Right lobe of liver (tissue), 6 donors: ENCODE data around the gene ADGRV1. TPM values are rescaled to one million over a fixed set of nuclear protein-coding genes. Genes with fewer than 3 reads are reported as not detected.
"Not testable (repeated sequence)": the region's sequence is repeated elsewhere in the genome, so short reads cannot be mapped to it uniquely, and the experiment has no call there.

Experiments used
- ATAC-seq, 4 donors: fragments of 200-7000 bp; cut with Tn5 transposase; one replicate each; pipeline ENCODE4 v1.9.1; 2020; ENCODE audit warnings: mild to moderate bottlenecking in 4 of 4, moderate library complexity in 4 of 4
- DNase-seq, 3 donors: peaks; one replicate each; pipeline ENCODE4 v3.0.0-alpha.2; 2020
- H3K27ac ChIP-seq, 3 donors: fragments of 200-600 bp; one replicate each; pipeline ENCODE4 v1.8.0; 2022
- H3K27me3 ChIP-seq, 2 donors: fragments of 200-600 bp; one replicate each; pipeline ENCODE4 v1.8.0; 2022
- H3K36me3 ChIP-seq, 4 donors: fragments of 200-600 bp; sonication (generic) in 1 of 4; one replicate each; pipeline versions ENCODE4 v1.5.1 to v1.8.0; 2017 to 2022; ENCODE audit warnings: control low read depth in 1 of 4
- H3K4me1 ChIP-seq, 4 donors: fragments of 200-600 bp; sonication (generic) in 1 of 4; one replicate each; pipeline versions ENCODE4 v1.5.1 to v1.8.0; 2017 to 2022; ENCODE audit warnings: control low read depth in 1 of 4
- H3K4me3 ChIP-seq, 3 donors: fragments of 200-600 bp; one replicate each; pipeline ENCODE4 v1.8.0; 2022
- H3K9me3 ChIP-seq, 4 donors: fragments of 200-600 bp; sonication (generic) in 1 of 4; one replicate each; pipeline versions ENCODE4 v1.5.1 to v1.8.0; 2017 to 2022; ENCODE audit warnings: control low read depth in 1 of 4
- CTCF ChIP-seq, 4 donors: fragments of 200-600 bp in 3 of 4; fragments of 450-650 bp in 1 of 4; IDR thresholded peaks; one replicate each; pipeline versions ENCODE4 v1.5.1 to v1.8.0; 2016 to 2022; ENCODE audit warnings: antibody characterized with exemption in 4 of 4, mild to moderate bottlenecking in 2 of 4
- POLR2A ChIP-seq: fragments of 450-650 bp; IDR thresholded peaks from one replicate; pipeline ENCODE4 v1.6.1; 2017; ENCODE audit warnings: antibody characterized with exemption, mild to moderate bottlenecking
- WGBS: methylation state at CpG from one replicate; pipeline ENCODE4 v1.1.6; 2018; ENCODE audit warnings: low coverage, low lambda C conversion rate; ENCODE audit not compliant: insufficient coverage; ENCODE audit errors: missing lambda C conversion rate; 5-methylcytosine and 5-hydroxymethylcytosine counted together
- intact Hi-C, 2 donors: fragments of 100-400 bp; cut with DNase I; formaldehyde crosslinking; loops; one replicate each; pipeline versions ENCODE4 v1.11.2 to v1.14.1; 2022
- total RNA-seq, 6 experiments: library from RNA; depleted of rRNA in 2 of 6; stranded (reverse); fragments of >200 nt in 2 of 6; fragmentation: NEBNext Ultra II Directional in 3 of 6; extraction: Animal tissue kit (Norgen Biotek cat#: 25700) in 3 of 6; gene quantifications; one replicate each; pipeline versions ENCODE4 v1.1.0 to v1.2.4, GENCODE V29; 2016 to 2023
- donor health status: DM: no; HTN: yes; CAD: no.
- donor health status: DM: no; HTN: no; CAD: no.
- donor health status: DM: no; HTN: no; CAD: no.
- donor health status: DM: no; HTN: yes; CAD: no.
- donor health status: DM: no; HTN: yes; CAD: no.

ADGRV1 gene
- total RNA-seq, 6 experiments from 2014 or later: 4.5 to 15.9 (median 7.4) TPM

- H3K4me3 ChIP-seq: no peak overlapping the region
- no peak for TF ChIP-seq POLR2A
- no peak for TF ChIP-seq CTCF (IDR thresholded peaks at IDR 0.05)
- ATAC-seq (peak in 1 of 4 donors; percentile 63), DNase-seq (no peak)
- H3K4me1 ChIP-seq: no peaks in the 10 kb centered on the region
- no peaks in the 10 kb centered on the region for H3K27me3 ChIP-seq
- WGBS: 50% methylated on average over 1 of the region's 1 CpG
- no peaks in the 10 kb centered on the region for H3K36me3 ChIP-seq
- intact Hi-C loops: no loop called here
- no peaks in the 10 kb centered on the region for H3K9me3 ChIP-seq
- no peak overlapping the region for H3K27ac ChIP-seq
These were observed 500.8 kb downstream of the ADGRV1 start for GRCh38 chr5:91059409-91059808.

DNA sequence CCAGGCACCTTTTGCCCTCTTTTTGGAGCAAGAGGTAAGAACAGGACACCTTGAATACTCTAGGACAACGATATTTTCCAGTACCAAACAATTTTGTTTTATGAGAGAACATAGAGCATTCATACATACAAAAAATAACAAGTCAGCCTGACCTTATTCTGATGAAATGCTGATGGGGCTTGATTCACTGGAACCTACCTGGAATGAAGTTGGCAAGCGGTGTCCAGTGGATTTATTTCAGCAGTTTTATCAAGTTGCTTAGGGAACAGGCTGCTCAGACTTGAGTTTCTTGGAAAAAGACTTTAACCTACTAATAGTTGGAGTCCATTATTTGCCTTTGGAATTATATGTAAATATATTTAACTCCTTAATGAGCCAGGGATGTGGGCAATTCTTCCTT lies 502.5 kb downstream of the ADGRV1 start:
- intact Hi-C loops: no loop called here
- 50% methylated on average over 1 of the region's 2 CpGs for WGBS
- TF ChIP-seq POLR2A: no peak
- no peak for TF ChIP-seq CTCF (IDR thresholded peaks at IDR 0.05)
- no peak overlapping the region for H3K4me3 ChIP-seq
- H3K4me1 ChIP-seq: no peaks in the 10 kb centered on the region
- H3K27me3 ChIP-seq: no peaks in the 10 kb centered on the region
- ATAC-seq: peak in 3 of 4 donors; percentile 28 to 38 (median 30)
- no peaks in the 10 kb centered on the region for H3K9me3 ChIP-seq
- H3K36me3 ChIP-seq: no peaks in the 10 kb centered on the region
- no peak for DNase-seq
- no peak overlapping the region for H3K27ac ChIP-seq

- DNase-seq (no peak), ATAC-seq (no peak)
- 61% methylated on average over 2 of the region's 2 CpGs for WGBS
- no peaks in the 10 kb centered on the region for H3K36me3 ChIP-seq
- no peak for TF ChIP-seq CTCF (IDR thresholded peaks at IDR 0.05)
- H3K4me1 ChIP-seq: no peaks in the 10 kb centered on the region
- no peaks in the 10 kb centered on the region for H3K27me3 ChIP-seq
- intact Hi-C loops: no loop called here
- no peak overlapping the region for H3K27ac ChIP-seq
- no peak overlapping the region for H3K4me3 ChIP-seq
- H3K9me3 ChIP-seq: no peaks in the 10 kb centered on the region
These were observed 503.5 kb downstream of the ADGRV1 start for GRCh38 chr5:91061946-91062562.

DNA sequence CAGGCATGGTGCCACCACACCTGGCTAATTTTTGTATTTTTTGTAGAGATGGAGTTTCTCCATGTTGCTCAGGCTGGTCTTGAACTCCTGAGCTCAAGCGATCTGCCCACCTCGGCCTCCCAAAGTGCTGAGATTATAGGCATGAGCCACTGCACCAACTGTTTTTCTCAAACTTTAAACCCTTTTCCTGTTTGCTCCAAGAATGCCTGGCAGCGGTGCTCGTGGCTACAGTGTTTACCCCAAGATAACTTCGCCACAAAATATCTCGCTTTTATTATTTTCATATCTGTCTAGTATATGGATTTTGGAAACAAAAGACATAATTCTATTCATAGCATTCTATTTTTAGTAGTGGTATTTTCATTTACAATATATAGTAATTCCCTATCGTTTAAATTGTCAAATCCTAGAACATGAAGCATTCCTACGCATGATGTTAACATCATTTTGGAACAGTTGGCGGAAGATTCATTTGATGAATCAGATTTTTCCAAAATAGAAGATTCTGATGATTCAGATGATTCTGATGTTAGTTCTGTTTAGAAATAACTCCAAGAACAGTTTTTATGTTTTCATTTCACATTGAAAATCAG lies 504.6 kb downstream of the ADGRV1 start:
- H3K4me3 ChIP-seq, ATAC-seq, H3K9me3 ChIP-seq, H3K4me1 ChIP-seq, H3K27me3 ChIP-seq, intact Hi-C loops, DNase-seq, H3K36me3 ChIP-seq, H3K27ac ChIP-seq: not testable (repeated sequence)
- WGBS: 67% methylated on average over 9 of the region's 9 CpGs

DNA sequence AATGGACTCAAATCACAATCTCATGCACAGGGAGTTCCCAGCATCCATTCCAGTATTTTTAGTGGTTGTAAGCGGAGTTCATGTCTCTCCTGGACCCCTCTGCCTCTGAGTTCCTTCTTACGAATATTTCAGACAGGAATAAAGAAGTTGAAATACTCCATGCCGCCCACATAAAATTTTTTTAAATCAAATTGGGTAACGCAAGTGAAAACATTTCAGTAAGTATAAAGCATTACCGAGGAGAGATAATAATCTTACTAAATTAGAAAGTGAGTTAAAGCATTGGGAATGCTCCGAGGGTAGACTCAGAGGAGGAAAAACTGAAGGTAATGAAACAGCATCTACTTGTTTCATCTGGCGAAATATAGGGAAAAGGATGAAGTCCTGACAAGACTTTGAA lies 506.9 kb downstream of the ADGRV1 start:
- 87% methylated on average over 7 of the region's 7 CpGs for WGBS
- no peak for TF ChIP-seq POLR2A
- TF ChIP-seq CTCF (IDR thresholded peaks at IDR 0.05): no peak
- Histone ChIP-seq H3K4me1 (no peaks in the 10 kb centered on the region), H3K36me3 (no peaks in the 10 kb centered on the region), H3K4me3 (no peak overlapping the region), H3K27ac (no peak overlapping the region), H3K27me3 (no peaks in the 10 kb centered on the region), H3K9me3 (no peaks in the 10 kb centered on the region)
- ATAC-seq (no peak), DNase-seq (no peak)
- intact Hi-C loops: no loop called here
